Activated CD4-positive, alpha-beta T cell treated with anti-CD3 and anti-CD28 coated beads, Interleukin-2, amount 50 U/mL, for 1 hour (primary cell): ENCODE measurements around the gene FUT7.

Source experiments
- DNase-seq: peaks from one replicate; pipeline ENCODE4 v3.0.0-alpha.2; 2020

FUT7 gene, protein sequence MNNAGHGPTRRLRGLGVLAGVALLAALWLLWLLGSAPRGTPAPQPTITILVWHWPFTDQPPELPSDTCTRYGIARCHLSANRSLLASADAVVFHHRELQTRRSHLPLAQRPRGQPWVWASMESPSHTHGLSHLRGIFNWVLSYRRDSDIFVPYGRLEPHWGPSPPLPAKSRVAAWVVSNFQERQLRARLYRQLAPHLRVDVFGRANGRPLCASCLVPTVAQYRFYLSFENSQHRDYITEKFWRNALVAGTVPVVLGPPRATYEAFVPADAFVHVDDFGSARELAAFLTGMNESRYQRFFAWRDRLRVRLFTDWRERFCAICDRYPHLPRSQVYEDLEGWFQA

DNA sequence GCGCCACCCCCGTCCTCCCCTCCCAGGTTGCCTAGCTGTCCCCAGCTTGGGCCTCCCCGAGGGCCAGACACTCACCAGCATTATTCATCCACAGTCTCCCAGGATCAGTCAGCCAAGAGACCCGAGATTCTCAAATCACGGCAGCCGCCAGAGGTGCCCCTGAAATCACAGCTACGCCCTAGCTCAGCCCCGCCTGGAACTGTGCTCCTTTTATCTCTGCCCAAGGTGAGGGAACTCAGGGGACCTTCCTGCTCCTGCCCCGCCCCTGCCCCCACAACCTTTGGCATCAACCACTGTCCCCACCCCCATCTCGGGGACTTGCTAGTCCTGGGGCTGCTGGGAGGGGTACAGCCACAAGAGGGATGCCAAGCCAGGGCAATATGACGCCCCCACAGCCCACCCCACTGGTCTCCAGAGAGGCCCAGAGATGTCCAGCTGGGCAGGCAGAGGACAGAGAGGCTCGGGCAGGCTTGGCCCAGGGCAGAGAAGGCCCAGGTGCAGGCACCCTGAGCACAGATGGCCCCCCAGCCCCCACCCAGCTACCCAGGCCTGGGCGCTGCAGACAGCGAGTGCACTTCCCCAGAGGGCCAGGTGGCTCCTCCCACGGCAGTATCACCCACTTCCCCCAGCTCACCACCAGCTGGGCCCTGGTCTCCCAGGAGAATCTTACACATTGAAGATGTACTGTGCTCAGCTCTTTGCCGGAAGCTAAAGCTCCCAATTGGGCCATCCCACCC, at the start of gene FUT7:
Gene FUT7 (minus strand): TSS at position 185 of the 737 bp plus-strand sequence. CDS start 97 bp downstream, at position 88.
- no peak for DNase-seq

DNA sequence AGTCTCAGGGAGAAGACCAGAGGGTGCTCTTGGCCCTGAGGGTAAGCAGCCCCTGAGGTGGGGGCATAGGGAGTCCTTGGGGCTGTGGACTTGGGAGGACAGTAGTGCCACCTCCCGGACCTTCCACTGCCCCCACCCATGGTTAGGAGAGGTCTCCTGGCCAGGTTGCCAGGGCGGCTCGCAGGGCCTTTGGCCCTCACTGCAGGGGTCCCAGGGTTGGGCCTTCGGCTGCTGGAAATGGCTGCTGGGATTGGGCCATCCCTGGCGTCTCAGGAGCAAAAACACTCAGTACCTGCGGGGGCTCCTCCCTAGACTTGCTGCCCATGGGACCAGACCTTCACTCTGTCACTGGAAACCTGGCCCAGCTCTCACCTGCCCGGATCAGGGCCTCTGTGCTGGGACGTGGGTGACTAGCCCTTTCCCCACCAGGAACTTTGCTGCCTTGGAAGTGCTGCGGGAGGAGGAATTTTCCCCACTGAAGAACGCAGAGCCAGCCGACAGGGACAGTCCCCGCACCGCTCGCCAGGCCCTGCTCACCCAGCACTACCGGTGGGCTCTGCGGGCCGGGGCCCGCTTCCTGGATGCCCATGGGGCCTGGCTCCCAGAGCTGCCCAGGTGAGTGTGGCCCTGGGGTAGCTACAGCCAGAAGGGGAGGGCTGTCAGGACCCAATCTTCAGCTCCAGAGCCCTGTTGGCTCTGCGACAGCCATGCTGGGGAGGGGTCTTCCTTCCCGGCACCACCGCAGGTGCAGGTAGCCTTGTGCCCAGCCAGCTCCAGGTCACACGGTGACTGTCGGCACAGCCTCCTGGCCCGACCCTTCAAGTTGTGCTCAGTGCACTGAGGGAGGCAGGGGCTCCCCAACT, 48.6 kb upstream of the FUT7 start:
- no peak for DNase-seq

DNA sequence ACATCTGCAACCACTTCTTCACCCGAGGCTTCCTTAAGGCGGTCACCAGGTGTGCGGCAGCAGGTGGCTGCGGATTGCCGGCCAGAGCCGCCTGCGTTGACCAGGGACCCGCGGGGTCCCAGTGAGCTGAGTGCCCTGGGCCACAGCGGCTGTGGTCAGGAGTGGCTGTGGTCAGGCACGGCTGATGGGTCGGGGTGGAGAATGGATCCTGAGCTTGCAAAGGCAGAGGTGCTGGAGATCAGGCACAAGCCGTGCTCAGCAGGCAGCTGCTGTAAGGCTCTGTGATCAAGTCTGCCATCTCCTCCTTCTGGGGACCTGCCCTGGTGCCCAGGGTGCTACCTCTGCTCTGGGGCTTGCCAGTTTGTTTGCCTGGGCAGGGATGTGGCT, 47.5 kb upstream of the FUT7 start:
- no peak for DNase-seq

DNA sequence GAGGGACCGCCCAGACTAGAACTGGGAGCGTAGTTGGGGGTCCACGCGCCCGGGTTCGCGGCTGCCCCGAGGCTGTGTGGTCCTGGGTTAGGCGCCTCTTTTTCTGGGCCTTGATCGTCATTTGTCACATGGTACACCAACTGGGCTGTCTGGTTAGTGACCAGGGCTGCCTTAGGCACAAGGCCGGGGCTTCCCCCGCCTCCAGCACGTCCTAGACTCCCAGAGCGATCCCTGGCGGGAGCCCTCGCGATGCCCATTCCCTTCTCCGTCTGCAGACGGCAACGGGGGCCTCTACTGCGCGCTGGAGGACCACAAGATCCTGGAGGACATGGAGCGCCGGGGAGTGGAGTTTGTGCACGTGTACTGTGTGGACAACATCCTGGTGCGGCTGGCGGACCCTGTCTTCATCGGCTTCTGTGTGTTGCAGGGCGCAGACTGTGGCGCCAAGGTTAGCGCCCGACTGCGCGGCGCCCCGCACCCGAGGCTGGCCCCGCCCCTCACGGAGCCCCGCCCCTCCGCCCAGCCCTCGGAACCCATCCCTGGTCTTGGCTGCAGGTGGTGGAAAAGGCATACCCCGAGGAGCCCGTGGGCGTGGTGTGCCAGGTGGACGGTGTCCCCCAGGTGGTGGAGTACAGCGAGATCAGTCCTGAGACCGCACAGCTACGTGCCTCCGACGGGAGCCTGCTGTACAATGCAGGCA, 47.0 kb upstream of the FUT7 start:
- no peak for DNase-seq

DNA sequence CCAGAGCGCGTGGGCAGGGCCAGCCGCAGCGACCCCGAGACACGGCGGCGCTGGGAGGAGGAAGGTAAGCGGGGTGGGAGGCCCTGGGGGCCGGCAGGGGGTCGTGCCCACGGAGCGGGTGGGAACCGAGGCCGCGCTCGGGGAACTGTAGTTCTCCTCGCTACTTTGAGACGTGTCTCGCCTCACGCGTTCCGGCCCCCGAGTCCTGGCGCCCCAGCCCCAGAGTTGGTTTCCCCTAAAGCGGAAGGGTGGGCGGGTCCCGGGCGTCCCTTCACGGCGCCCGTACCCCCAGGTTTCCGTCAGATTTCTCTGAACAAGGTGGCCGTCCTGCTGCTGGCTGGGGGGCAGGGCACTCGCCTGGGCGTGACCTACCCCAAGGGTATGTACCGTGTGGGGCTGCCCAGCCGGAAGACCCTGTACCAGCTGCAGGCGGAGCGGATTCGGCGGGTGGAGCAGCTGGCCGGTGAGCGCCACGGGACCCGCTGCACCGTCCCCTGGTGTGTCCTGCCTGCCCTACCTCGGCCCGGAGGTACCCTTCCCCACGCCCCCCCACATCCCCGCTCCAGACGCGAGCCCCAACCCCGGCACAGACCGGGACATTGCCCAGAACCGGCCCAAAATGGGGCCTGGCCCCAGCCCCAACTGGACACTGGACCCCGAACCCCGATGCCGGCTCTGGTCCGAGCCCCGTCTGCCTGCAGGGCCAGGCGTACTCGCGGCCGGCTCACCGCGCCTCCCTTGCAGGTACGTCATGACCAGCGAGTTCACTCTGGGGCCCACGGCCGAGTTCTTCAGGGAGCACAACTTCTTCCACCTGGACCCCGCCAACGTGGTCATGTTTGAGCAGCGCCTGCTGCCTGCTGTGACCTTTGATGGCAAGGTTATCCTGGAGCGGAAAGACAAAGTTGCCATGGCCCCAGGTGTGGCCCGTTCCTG, 46.1 kb upstream of the FUT7 start:
- peak; percentile 22 for DNase-seq

DNA sequence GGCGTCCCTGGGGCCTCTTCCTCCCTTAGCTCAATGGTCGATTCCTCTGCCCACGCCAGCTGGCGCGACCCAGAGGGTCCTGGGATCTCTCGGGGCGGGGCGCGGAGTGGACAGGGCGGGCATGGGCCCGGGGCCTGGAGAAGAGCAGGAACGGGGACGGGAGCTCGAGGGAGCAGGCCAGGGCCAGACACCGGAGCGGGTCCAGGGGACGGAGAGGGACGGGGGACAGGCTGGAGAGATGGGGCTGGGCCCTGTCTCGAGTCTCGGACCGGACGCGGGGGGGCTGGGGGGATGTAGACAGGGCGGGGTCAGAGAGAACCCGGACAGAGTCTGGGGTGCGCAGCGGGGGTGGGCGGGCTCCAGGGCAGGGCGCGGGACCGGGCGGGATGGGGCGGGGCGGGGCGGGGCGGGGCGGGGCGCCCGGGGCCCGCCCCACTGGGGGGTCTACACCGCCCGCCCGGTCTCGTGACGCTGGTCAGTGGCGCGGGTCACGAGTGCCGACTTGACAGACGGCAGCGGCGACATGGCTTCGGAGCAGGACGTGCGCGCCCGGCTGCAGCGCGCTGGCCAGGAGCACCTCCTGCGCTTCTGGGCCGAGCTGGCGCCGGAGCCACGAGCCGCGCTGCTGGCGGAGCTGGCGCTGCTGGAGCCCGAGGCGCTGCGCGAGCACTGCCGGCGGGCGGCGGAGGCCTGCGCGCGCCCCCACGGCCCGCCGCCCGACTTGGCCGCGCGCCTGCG, 45.3 kb upstream of the FUT7 start, which contains the start of gene UAP1L1:
Gene UAP1L1 (plus strand): TSS at position 508 of the 738 bp plus-strand sequence. CDS start 16 bp downstream, at position 524.
- peak; percentile 31 for DNase-seq

DNA sequence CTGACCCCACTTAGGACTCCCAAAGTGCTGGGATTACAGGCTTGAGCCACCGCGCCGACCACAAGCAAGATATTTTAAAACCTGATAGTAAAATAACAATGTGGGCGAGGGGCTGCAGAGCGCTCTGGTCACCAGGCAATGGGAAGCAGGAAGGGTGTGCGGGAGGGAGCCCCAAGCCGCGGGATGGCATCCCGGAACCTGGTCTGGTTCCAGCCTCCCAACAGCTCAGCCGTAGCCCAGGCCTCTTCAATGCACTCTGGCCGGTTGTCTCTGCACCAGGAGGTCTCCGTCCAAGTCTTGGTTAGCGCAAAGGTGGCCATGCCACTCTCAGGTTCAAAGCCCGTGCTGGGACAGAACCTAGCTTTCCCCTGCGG, 44.7 kb upstream of the FUT7 start:
- DNase-seq, result no peak

DNA sequence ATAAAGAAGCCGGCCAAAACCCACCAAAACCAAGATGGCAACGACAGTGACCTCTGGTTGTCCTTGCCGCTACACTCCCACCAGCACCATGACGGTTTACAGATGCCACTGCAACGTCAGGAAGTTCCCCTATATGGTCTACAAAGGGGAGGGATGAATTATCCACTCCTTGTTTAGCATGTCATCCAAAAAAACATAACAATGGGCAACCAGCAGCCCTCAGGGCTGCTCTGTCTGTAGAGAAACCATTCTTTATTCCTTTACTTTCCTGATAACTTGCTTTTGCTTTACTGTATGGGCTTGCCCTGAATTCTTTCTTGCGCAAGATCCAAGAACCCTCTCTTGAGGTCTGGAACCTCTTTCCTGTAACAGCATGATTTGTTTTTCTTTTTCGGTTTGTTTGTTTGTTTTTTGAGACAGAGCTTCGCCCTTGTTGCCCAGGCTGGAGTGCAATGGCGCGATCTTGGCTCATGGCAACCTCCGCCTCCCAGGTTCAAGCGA, 43.4 kb upstream of the FUT7 start:
- DNase-seq, result no peak

DNA sequence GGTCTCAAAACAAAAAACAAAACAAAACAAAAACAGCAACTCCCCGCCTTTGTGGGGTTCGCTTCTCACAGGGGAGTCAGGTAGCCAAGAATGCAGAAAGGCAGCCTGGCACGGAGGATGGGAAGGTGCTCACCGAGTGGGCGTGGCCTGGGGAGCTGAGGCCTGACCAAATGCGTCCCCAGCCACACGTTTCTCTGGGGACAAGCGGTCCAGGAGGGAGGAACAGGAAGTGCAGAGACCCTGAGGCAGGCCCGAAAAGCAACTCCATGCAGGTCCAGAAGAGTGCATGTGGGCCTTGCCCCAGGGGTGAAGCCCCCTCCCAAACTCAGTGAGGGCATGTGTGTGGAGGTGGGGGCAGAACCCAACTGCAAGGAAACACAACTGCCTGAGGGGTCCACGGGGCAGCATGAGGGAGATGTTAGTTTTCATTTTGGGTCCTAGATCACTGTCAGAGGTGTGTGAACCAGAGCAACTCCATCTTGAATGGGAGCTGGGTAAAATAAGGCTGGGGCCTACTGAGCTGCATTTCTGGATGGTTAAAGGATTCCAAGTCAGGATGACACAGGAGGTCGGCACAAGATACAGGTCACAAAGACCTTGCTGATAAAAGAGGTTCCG, 42.9 kb upstream of the FUT7 start:
- no peak for DNase-seq

DNA sequence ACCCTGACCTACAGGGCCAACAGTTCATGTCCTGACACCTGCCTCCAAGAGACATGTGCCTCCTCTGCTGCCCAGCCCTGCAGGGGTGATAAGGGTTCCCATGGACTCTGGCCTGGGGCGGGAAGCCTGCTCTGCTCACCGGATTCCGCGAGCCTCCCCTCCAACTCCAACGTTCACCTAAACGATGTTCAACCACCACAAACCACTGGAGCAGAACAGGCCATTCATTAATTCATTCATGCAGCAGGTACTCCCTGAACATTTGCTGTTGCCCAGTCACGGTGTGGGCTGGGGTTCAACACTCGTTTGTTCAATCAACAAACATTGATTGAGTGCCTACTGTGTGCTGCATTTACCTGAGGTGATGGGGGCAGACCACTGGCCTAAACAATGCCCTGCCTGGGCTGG, 42.1 kb upstream of the FUT7 start:
- no peak for DNase-seq

DNA sequence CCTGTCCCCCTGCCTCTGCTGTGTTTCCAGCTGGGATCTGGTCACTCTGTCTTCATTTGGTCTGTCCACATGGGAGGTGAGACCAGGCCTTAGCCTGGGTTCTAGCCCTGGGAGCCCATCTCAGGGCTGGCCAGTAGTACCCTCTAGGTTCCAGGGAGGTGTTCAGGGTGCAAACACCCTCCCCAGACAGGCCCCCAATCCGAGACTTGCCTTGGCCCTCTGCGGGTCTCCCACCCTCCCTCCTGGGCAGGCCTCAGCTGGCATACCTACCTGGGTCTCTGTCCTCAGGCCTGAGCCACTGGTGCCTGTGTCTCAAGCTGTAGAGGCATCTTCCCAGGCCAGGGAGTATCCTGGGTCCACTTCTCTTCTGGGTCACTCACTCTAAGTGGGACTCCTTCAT, 39.4 kb upstream of the FUT7 start:
- DNase-seq, result no peak

DNA sequence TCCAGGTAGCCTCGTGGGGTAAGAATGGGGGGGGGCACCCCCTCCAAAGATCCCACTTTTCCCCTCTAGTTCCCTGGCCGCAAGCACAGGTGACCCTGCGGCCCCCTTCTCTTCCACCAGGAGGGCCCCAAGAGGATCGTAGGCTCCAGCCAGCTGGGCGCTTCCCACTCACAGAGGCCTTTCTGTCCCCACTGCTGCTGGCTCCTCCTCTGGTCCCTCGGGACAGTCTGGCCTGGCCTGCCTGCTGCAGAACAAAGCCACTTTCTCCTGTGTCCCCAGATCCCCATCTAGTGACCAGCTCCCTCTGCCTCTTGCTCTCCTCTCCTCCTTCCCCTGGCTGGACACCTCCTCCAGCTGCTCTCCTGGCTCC, 39.0 kb upstream of the FUT7 start:
- no peak for DNase-seq

DNA sequence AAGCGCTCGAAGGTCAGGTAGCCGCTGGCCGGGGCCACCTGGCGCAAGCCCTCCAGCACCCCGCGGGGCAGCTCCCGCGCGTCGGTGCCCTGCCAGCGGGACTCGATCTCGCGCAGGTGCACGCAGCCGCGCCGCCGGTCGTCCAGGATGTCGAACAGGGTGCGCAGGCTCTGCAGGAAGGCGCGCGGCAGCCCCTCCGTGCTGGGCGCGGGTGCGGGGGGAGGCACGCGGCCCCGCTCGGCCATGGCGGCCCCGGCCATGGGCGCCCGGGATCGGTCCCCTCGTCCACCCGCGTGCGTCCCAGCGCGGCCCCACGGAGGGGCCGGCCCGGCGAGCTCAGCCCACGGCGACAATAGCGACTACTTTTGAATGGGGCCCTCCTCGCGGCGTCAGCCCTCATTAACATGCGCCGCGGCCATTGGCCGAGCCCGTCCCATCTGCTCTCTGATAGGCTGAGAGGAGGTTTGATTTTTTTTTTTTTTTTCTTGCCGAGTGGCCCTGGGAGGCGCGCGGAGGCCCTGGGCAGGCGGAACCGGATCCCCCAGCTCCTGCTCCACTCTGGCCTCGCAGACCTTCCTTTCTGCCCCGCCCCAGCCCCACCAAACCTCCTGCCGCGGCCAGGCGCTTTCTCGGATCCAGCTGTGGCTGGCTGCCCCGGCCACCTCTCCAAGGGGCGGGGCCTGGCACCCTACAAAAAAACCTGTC, 38.5 kb upstream of the FUT7 start, which contains the start of gene SAPCD2:
Gene SAPCD2 (minus strand): TSS at position 357 of the 705 bp plus-strand sequence. CDS start 97 bp downstream, at position 260.
- peak; percentile 80 for DNase-seq

DNA sequence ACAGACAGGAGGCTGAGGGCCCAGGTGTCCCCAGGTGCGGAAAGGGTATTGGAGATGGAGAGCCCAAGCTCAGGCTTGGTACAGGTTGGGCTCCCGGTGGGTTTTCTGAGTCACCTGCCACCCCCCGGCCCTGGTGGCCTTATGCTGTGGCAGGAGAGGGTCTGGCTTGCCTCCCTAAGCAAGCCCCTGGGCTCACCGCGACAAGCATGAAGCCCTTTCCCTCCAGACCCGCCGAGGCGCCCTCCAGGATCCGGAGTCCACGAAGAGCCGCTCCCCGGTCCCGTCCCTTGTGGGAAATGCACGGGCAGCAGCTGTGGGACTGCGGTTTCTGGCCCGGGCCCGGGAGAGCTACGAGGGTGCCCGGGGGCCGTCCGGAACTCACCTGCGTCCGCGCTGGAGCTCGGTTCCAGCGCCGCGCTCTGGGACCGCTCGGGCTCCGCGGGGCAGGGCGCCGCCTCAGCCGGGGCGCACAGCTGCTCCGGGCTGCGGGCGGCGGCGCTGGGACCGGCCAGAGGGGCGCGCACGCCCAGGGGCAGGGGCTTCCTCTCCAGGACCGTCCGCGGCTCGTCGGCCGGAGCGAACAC, 37.7 kb upstream of the FUT7 start:
- DNase-seq, result no peak

DNA sequence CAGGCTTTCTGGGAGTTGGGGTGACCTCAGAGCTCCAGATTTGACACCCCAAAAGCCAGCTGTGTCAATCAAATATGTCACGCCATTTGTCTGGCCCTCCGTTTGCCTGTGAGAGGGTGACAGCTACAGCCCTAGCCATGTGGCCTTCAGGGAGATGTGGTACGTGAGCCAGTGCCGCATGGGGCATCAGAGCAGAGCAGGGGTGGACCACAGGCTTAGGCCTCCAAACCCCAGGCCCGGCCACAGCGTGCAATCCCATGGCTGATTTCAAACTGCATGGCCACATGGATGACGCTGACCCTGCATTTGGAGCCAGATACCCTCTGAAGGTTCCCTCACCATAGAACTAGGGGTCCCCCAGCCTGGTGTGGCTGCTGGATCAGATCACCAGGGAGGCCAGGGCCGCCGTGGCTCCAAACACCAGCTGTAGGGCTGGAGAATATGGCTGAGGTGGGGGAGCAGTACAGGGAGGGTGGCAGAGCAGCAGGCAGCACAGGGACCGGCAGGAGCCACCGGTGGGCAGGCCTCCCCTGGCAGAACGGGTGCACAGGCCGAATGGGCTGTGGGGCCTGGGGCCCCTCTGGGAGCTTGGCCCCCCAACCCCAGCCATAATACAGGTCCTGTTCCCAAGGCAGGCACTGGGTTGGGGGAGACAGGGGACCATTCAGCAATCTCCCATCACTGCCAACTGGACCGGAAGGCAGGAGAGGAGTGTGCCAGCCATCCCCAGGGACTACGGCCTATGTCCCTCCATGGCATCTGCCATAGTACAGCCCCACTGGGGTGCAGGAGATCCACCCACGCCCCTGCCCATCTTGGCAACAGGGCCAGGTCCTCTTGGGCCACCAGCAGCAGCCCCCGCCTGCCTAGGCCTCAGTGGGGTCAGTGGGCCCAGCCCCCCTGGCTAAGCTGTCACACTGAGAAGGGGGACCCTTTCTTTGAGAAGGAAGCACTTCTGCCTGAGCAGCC, 36.9 kb upstream of the FUT7 start:
- DNase-seq, result no peak

DNA sequence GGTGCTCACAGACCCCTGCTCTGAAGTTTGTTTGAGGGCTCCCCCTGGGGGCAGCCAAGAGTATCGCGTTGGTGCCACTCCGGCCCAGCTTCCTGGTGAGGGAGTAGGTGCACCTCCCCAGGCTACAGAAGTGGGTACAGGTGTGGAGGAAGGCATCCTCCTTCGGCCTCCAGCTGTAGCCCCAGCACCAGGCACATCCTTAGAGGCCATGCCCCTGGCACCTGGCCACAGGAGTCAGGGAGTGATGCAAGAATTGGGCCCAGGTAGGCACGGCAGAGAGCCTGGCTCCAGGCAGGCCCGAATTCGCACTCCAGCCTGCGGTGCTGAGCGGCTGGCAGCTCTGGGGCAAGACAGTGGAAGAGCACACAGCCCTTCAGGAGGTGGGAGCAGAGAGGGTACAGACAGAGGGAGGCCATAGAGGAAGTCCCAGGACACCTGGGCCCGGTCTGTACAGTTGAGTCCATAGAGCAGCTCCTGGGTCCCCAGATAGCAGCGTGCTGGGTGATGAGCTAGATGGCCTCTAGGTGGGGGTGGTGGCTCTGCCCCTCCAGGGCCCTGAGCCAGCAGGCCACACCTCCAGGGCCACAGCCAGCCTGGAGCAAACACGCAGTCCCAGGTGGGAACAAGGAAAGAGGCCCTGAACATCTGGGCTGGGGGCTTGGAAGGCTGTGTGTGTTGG, 36.1 kb upstream of the FUT7 start:
- peak; percentile 87 for DNase-seq
